Fibroblast of peridontal ligament (primary cell): ENCODE data around the gene TUBD1.
"Not testable (repeated sequence)": the region's sequence is repeated elsewhere in the genome, so short reads cannot be mapped to it uniquely, and the experiment has no call there.

Source experiments
- DNase-seq: peaks from one replicate; pipeline ENCODE4 v3.0.0-alpha.2; 2010; ENCODE audit errors: extremely low read depth

Gene TUBD1

GRCh38 chr17:59844884-59845594 lies 47.7 kb downstream of the TUBD1 start:
- peak; percentile 69 for DNase-seq

GRCh38 chr17:59842901-59843652 lies 49.7 kb downstream of the TUBD1 start:
- DNase-seq: peak; percentile 97

GRCh38 chr17:59841882-59842263 lies 50.9 kb downstream of the TUBD1 start:
- not testable (repeated sequence) for DNase-seq

GRCh38 chr17:59841091-59841881 lies 51.5 kb downstream of the TUBD1 start:
- DNase-seq: peak; percentile 43

GRCh38 chr17:59840329-59841090 lies 52.2 kb downstream of the TUBD1 start:
- DNase-seq: peak; percentile 63

- DNase-seq: peak; percentile 69
Observed at GRCh38 chr17:59839651-59840328, 53.0 kb downstream of the TUBD1 start.

GRCh38 chr17:59838052-59838916 lies 54.5 kb downstream of the TUBD1 start:
- DNase-seq: peak; percentile 69

- peak; percentile 100 for DNase-seq
Observed at GRCh38 chr17:59837308-59838051, 55.3 kb downstream of the TUBD1 start.

- no peak for DNase-seq
Observed at GRCh38 chr17:59832883-59833379, 59.8 kb downstream of the TUBD1 start.

- no peak for DNase-seq
Observed at GRCh38 chr17:59830846-59831486, 61.8 kb downstream of the TUBD1 start.

GRCh38 chr17:59830007-59830630 lies 62.6 kb downstream of the TUBD1 start:
- DNase-seq: no peak

- DNase-seq: peak; percentile 89
Observed at GRCh38 chr17:59829217-59830006, 63.3 kb downstream of the TUBD1 start.

GRCh38 chr17:59828819-59829216 lies 63.9 kb downstream of the TUBD1 start:
- DNase-seq: not testable (repeated sequence)

GRCh38 chr17:59828478-59828760 lies 64.3 kb downstream of the TUBD1 start:
- no peak for DNase-seq

- DNase-seq: no peak
Observed at GRCh38 chr17:59827721-59828477, 64.8 kb downstream of the TUBD1 start.

- no peak for DNase-seq
Observed at GRCh38 chr17:59826706-59827453, 65.9 kb downstream of the TUBD1 start.
